Loucy (cell line): ENCODE data around the gene TRPM2.

Experiments used
- EZH2phosphoT487 ChIP-seq: fragments of 200-600 bp; IDR thresholded peaks from 2 replicates; pipeline ENCODE4 v1.6.1; 2018; ENCODE audit warnings: antibody characterized with exemption, mild to moderate bottlenecking, moderate library complexity, borderline replicate concordance
- TF ChIP-seq, protein P1 (sequence below): fragments of 200-600 bp; sonication (generic); conservative IDR thresholded peaks from 2 replicates; pipeline ENCODE4 v1.5.1; 2014; ENCODE audit warnings: mild to moderate bottlenecking, antibody characterized with exemption, low read length

DNA sequence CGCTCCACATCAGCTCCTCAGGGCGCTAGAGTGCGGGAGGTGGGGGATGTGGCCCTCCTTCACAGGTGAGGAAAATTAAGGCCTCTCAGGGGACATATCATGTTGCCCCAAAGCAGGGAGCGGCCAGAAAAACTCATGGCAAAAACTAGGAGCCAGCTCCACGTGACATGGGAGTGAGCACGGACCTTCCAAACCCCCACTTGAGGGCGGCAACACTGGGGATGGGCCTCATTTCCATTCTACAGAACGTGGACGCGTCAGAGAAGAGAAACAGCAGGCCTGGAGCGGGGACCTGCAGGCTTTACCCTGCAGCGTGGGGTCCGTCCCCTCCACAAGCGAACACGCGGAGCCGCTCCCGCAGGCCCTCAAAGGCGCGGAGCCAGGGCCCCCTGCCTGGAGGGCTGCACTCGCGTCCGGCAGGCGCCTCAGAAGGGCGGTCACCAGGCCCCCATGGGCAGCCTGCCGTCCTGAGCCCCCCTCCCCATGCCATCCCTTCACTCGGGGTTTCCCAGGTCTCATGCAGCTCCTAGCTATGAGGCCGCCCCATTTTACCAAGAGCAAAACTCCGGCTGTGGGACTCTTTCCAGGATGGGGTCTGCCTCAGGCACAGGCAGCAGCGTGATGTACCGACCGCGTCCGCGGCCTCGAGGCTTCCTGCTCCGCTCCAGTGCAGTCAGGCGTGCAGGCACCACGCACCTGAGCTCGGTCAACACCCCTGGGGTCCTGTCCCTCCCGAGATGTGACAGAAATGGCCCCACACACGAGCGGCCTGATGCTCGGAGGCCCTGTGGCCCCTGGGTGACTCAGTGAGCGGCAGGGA lies 19.7 kb upstream of the TRPM2 start:
- TF ChIP-seq, protein P1, sequence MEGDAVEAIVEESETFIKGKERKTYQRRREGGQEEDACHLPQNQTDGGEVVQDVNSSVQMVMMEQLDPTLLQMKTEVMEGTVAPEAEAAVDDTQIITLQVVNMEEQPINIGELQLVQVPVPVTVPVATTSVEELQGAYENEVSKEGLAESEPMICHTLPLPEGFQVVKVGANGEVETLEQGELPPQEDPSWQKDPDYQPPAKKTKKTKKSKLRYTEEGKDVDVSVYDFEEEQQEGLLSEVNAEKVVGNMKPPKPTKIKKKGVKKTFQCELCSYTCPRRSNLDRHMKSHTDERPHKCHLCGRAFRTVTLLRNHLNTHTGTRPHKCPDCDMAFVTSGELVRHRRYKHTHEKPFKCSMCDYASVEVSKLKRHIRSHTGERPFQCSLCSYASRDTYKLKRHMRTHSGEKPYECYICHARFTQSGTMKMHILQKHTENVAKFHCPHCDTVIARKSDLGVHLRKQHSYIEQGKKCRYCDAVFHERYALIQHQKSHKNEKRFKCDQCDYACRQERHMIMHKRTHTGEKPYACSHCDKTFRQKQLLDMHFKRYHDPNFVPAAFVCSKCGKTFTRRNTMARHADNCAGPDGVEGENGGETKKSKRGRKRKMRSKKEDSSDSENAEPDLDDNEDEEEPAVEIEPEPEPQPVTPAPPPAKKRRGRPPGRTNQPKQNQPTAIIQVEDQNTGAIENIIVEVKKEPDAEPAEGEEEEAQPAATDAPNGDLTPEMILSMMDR, result no peak
- no peak for TF ChIP-seq EZH2phosphoT487
